ENCODE measurements around the gene ABLIM3.

ABLIM3 gene

GRCh38 chr5:149125386-149125891, 15.9 kb upstream of the ABLIM3 start:
- DNase-seq = no peak
- Mint-ChIP-seq H3K4me1 (no peaks in the 10 kb centered on the region), H3K27me3 (peaks cover 41% of the 10 kb centered on the region), H3K9me3 (no peaks in the 10 kb centered on the region), H3K27ac (no peak overlapping the region), H3K4me3 (no peak overlapping the region), H3K36me3 (no peaks in the 10 kb centered on the region)
- CTCF ChIA-PET = interaction anchor here (0.9 to 2.4 kb wide), 6 partner anchors 11 to 384 kb away, joined by 3 to 9 read pairs (median 5); no protein-coding TSS in a partner anchor

- Mint-ChIP-seq H3K27me3 (peaks cover 30% of the 10 kb centered on the region), H3K4me1 (no peaks in the 10 kb centered on the region), H3K27ac (no peak overlapping the region), H3K9me3 (no peaks in the 10 kb centered on the region), H3K36me3 (no peaks in the 10 kb centered on the region), H3K4me3 (no peak overlapping the region)
- no peak for DNase-seq
- CTCF ChIA-PET = interaction anchor here (1.1 to 2.4 kb wide), 3 partner anchors 11 to 139 kb away, joined by 3 to 9 read pairs (median 5); no protein-coding TSS in a partner anchor
Measured at GRCh38 chr5:149126906-149127305, 14.4 kb upstream of the ABLIM3 start.

GRCh38 chr5:149127394-149127955, 13.8 kb upstream of the ABLIM3 start:
- no peak overlapping the region for H3K27ac Mint-ChIP-seq
- no peaks in the 10 kb centered on the region for H3K4me1 Mint-ChIP-seq
- H3K36me3 Mint-ChIP-seq = no peaks in the 10 kb centered on the region
- H3K9me3 Mint-ChIP-seq = no peaks in the 10 kb centered on the region
- H3K4me3 Mint-ChIP-seq = no peak overlapping the region
- peaks cover 29% of the 10 kb centered on the region for H3K27me3 Mint-ChIP-seq
- CTCF ChIA-PET = no interaction called here
- no peak for DNase-seq

GRCh38 chr5:149128023-149128875, 13.0 kb upstream of the ABLIM3 start:
- H3K27me3 Mint-ChIP-seq = peaks cover 24% of the 10 kb centered on the region
- CTCF ChIA-PET = interaction anchor here (1.0 kb wide), 2 partner anchors 10 to 14 kb away, joined by 3 read pairs; no protein-coding TSS in a partner anchor
- H3K36me3 Mint-ChIP-seq = no peaks in the 10 kb centered on the region
- H3K27ac Mint-ChIP-seq = no peak overlapping the region
- peak; percentile 32 for DNase-seq
- H3K9me3 Mint-ChIP-seq = no peaks in the 10 kb centered on the region
- H3K4me3 Mint-ChIP-seq = no peak overlapping the region
- no peaks in the 10 kb centered on the region for H3K4me1 Mint-ChIP-seq

GRCh38 chr5:149129181-149129580, 12.1 kb upstream of the ABLIM3 start:
- H3K27me3 Mint-ChIP-seq = peaks cover 23% of the 10 kb centered on the region
- CTCF ChIA-PET = interaction anchor here (1.0 to 1.8 kb wide), 3 partner anchors 9 to 140 kb away, joined by 3 to 10 read pairs (median 3); no protein-coding TSS in a partner anchor
- no peak overlapping the region for H3K4me3 Mint-ChIP-seq
- H3K9me3 Mint-ChIP-seq = no peaks in the 10 kb centered on the region
- DNase-seq = no peak
- H3K27ac Mint-ChIP-seq = no peak overlapping the region
- no peaks in the 10 kb centered on the region for H3K36me3 Mint-ChIP-seq
- no peaks in the 10 kb centered on the region for H3K4me1 Mint-ChIP-seq

- peaks cover 22% of the 10 kb centered on the region for H3K27me3 Mint-ChIP-seq
- CTCF ChIA-PET = interaction anchor here (1.0 to 1.8 kb wide), 2 partner anchors 9 to 139 kb away, joined by 3 to 10 read pairs; no protein-coding TSS in a partner anchor
- H3K9me3 Mint-ChIP-seq = no peaks in the 10 kb centered on the region
- DNase-seq = no peak
- H3K27ac Mint-ChIP-seq = no peak overlapping the region
- H3K4me3 Mint-ChIP-seq = no peak overlapping the region
- no peaks in the 10 kb centered on the region for H3K36me3 Mint-ChIP-seq
- no peaks in the 10 kb centered on the region for H3K4me1 Mint-ChIP-seq
Measured at GRCh38 chr5:149130121-149130914, 11.0 kb upstream of the ABLIM3 start.

- no peak for DNase-seq
- no peak overlapping the region for H3K27ac Mint-ChIP-seq
- no peaks in the 10 kb centered on the region for H3K4me1 Mint-ChIP-seq
- CTCF ChIA-PET = interaction anchor here (0.7 to 1.2 kb wide), 2 partner anchors 19 to 133 kb away, joined by 3 to 4 read pairs; no protein-coding TSS in a partner anchor
- no peaks in the 10 kb centered on the region for H3K36me3 Mint-ChIP-seq
- H3K27me3 Mint-ChIP-seq = peaks cover 23% of the 10 kb centered on the region
- no peaks in the 10 kb centered on the region for H3K9me3 Mint-ChIP-seq
- H3K4me3 Mint-ChIP-seq = no peak overlapping the region
Measured at GRCh38 chr5:149132474-149132873, 8.8 kb upstream of the ABLIM3 start.

GRCh38 chr5:149133795-149134777, 7.2 kb upstream of the ABLIM3 start:
- CTCF ChIA-PET = interaction anchor here (0.6 to 1.2 kb wide), 3 partner anchors 131 to 403 kb away, joined by 4 read pairs; no protein-coding TSS in a partner anchor
- no peak for DNase-seq
- peaks cover 31% of the 10 kb centered on the region for H3K27me3 Mint-ChIP-seq

GRCh38 chr5:149134778-149135500, 6.4 kb upstream of the ABLIM3 start:
- H3K4me3 Mint-ChIP-seq = no peak overlapping the region
- H3K27me3 Mint-ChIP-seq = peaks cover 31% of the 10 kb centered on the region
- H3K4me1 Mint-ChIP-seq = no peaks in the 10 kb centered on the region
- no peaks in the 10 kb centered on the region for H3K36me3 Mint-ChIP-seq
- no peaks in the 10 kb centered on the region for H3K9me3 Mint-ChIP-seq
- CTCF ChIA-PET = interaction anchor here (0.6 to 9.8 kb wide), 3 partner anchors 130 to 404 kb away, joined by 4 to 144 read pairs (median 4); no protein-coding TSS in a partner anchor
- no peak overlapping the region for H3K27ac Mint-ChIP-seq
- DNase-seq = no peak

More at GRCh38 chr5:149133795-149134777, 7.2 kb upstream of the ABLIM3 start:
- H3K36me3 Mint-ChIP-seq = no peaks in the 10 kb centered on the region
- H3K9me3 Mint-ChIP-seq = no peaks in the 10 kb centered on the region
- no peaks in the 10 kb centered on the region for H3K4me1 Mint-ChIP-seq
- no peak overlapping the region for H3K27ac Mint-ChIP-seq
- no peak overlapping the region for H3K4me3 Mint-ChIP-seq

GRCh38 chr5:149135536-149136201, 5.6 kb upstream of the ABLIM3 start:
- H3K27me3 Mint-ChIP-seq = peaks cover 31% of the 10 kb centered on the region
- CTCF ChIA-PET = interaction anchor here (1.1 to 9.8 kb wide), 3 partner anchors 94 to 132 kb away, joined by 3 to 144 read pairs (median 4); no protein-coding TSS in a partner anchor
- H3K27ac Mint-ChIP-seq = no peak overlapping the region
- H3K4me1 Mint-ChIP-seq = no peaks in the 10 kb centered on the region
- no peak for DNase-seq
- no peaks in the 10 kb centered on the region for H3K9me3 Mint-ChIP-seq
- no peaks in the 10 kb centered on the region for H3K36me3 Mint-ChIP-seq
- H3K4me3 Mint-ChIP-seq = no peak overlapping the region

GRCh38 chr5:149138182-149138923, 2.9 kb upstream of the ABLIM3 start:
- Mint-ChIP-seq H3K4me1 (no peaks in the 10 kb centered on the region), H3K4me3 (no peak overlapping the region), H3K36me3 (no peaks in the 10 kb centered on the region), H3K27me3 (peaks cover 52% of the 10 kb centered on the region), H3K27ac (no peak overlapping the region), H3K9me3 (no peaks in the 10 kb centered on the region)
- CTCF ChIA-PET = interaction anchor here (0.8 to 9.8 kb wide), 6 partner anchors 10 to 131 kb away, joined by 3 to 144 read pairs (median 6); no protein-coding TSS in a partner anchor
- DNase-seq = no peak

Measured in activated naive CD4-positive, alpha-beta T cell treated with anti-CD3 and anti-CD28 coated beads, Interleukin-2, amount 10 ng/mL, durations not matched to agents 7 days and 5 days (primary cell).